HepG2 (cell line): Measurements from ENCODE around the gene TMPRSS7. TPM values are rescaled to one million over a fixed set of nuclear protein-coding genes. Genes with fewer than 3 reads are reported as not detected.

Experiments used
- FOXO1 ChIP-seq: sonication (generic); formaldehyde crosslinking; IDR thresholded peaks from 2 replicates; pipeline ENCODE4 v1.4.0; 2020; ENCODE audit warnings: missing genetic modification reagents
- GABPA ChIP-seq, 2 experiments: IDR thresholded peaks; 2 replicates each; pipeline ENCODE4 v1.6.1; 2011 to 2016; ENCODE audit warnings: low read depth in 2 of 2, low read length in 1 of 2, missing biosample characterization in 1 of 2, missing genetic modification characterization in 1 of 2
- KAT8 ChIP-seq: IDR thresholded peaks from 2 replicates; pipeline ENCODE4 v1.6.1; 2016; ENCODE audit warnings: missing genetic modification reagents, missing compliant biosample characterization
- KDM5B ChIP-seq: sonication (generic); formaldehyde crosslinking; IDR thresholded peaks from 2 replicates; pipeline ENCODE4 v1.4.0; 2020; ENCODE audit warnings: missing genetic modification reagents, mild to moderate bottlenecking, borderline replicate concordance
- MXD1 ChIP-seq: sonication (generic); formaldehyde crosslinking; IDR thresholded peaks from 2 replicates; pipeline ENCODE4 v1.4.0; 2020; ENCODE audit warnings: mild to moderate bottlenecking, missing genetic modification reagents
- NFRKB ChIP-seq: fragments of 450-650 bp; IDR thresholded peaks from 2 replicates; pipeline ENCODE4 v1.6.1; 2017
- SNRNP70 ChIP-seq: fragments of 200-400 bp; formaldehyde crosslinking; IDR thresholded peaks from 2 replicates; pipeline ENCODE4 v1.6.1; 2017; ENCODE audit warnings: mild to moderate bottlenecking, low read depth, low read length, moderate library complexity
- SP140L ChIP-seq: sonication (generic); formaldehyde crosslinking; IDR thresholded peaks from 2 replicates; pipeline ENCODE4 v1.4.0; 2020; ENCODE audit warnings: missing genetic modification reagents, borderline replicate concordance
- TCF12 ChIP-seq, 2 experiments: fragments of 450-650 bp in 1 of 2; sonication (generic) in 1 of 2; formaldehyde crosslinking in 1 of 2; IDR thresholded peaks; 2 replicates each; pipeline versions ENCODE4 v1.6.1 to v1.8.0; 2017 to 2022; ENCODE audit warnings: antibody characterized with exemption in 1 of 2, mild to moderate bottlenecking in 1 of 2, missing genetic modification reagents in 1 of 2, moderate library complexity in 1 of 2
- TCF7 ChIP-seq: sonication (generic); IDR thresholded peaks from 2 replicates; pipeline ENCODE4 v1.6.1; 2016; ENCODE audit warnings: antibody characterized with exemption, low read depth
- TMF1 ChIP-seq: sonication (generic); formaldehyde crosslinking; IDR thresholded peaks from 2 replicates; pipeline ENCODE4 v1.8.1; 2022; ENCODE audit warnings: low read depth, missing genetic modification reagents
- ZBTB3 ChIP-seq: sonication (generic); formaldehyde crosslinking; IDR thresholded peaks from 2 replicates; pipeline ENCODE4 v1.4.0; 2020; ENCODE audit warnings: low read depth, mild to moderate bottlenecking, moderate library complexity, missing genetic modification reagents, borderline replicate concordance
- ZFP36L1 ChIP-seq: sonication (generic); formaldehyde crosslinking; IDR thresholded peaks from 2 replicates; pipeline ENCODE4 v1.8.0; 2022; ENCODE audit warnings: mild to moderate bottlenecking, missing genetic modification reagents, moderate library complexity
- ZNF136 ChIP-seq: sonication (generic); formaldehyde crosslinking; IDR thresholded peaks from 2 replicates; pipeline ENCODE4 v1.8.1; 2022; ENCODE audit warnings: low read depth, mild to moderate bottlenecking, moderate library complexity, missing genetic modification reagents
- ZNF577 ChIP-seq: sonication (generic); formaldehyde crosslinking; IDR thresholded peaks from 2 replicates; pipeline ENCODE4 v1.4.0; 2020; ENCODE audit warnings: mild to moderate bottlenecking, low read depth, missing genetic modification reagents, borderline replicate concordance
- ZNF749 ChIP-seq: sonication (generic); formaldehyde crosslinking; IDR thresholded peaks from 2 replicates; pipeline ENCODE4 v1.8.0; 2022; ENCODE audit warnings: mild to moderate bottlenecking, missing genetic modification reagents, moderate library complexity, borderline replicate concordance
- polyA plus RNA-seq, 8 experiments: library from polyadenylated mRNA; depleted of rRNA in 3 of 8; stranded (reverse) in 7 of 8; unstranded in 1 of 8; fragments of >200 nt; fragmentation: Illumina TruSeq in 4 of 8; extraction: Trizol in 4 of 8; gene quantifications; 2 replicates each; pipeline versions ENCODE4 v1.2.1 to v1.2.3, GENCODE V29; 2011 to 2016; ENCODE audit warnings: low read depth in 4 of 8, missing spikeins in 1 of 8, mixed read lengths in 1 of 8; ENCODE audit not compliant: insufficient read depth in 1 of 8
- total RNA-seq, 5 experiments: library from RNA; depleted of rRNA; stranded (reverse); fragments of >200 nt; fragmentation: Illumina TruSeq; extraction: Trizol; gene quantifications; 2 replicates each; pipeline ENCODE4 v1.2.3, GENCODE V29; 2016; ENCODE audit warnings: low read depth in 1 of 5
- TF ChIP-seq, protein P1 (sequence below): sonication (generic); formaldehyde crosslinking; IDR thresholded peaks from 2 replicates; pipeline ENCODE4 v1.4.0; 2020; ENCODE audit warnings: low read depth, missing genetic modification reagents
- TF ChIP-seq, protein P2 (sequence below): sonication (generic); formaldehyde crosslinking; IDR thresholded peaks from 2 replicates; pipeline ENCODE4 v1.4.0; 2020; ENCODE audit warnings: missing genetic modification reagents, borderline replicate concordance
- TF ChIP-seq, protein P3 (sequence below): sonication (generic); formaldehyde crosslinking; IDR thresholded peaks from 2 replicates; pipeline ENCODE4 v1.4.0; 2020; ENCODE audit warnings: missing genetic modification reagents

TMPRSS7 gene
- total and polyA plus RNA-seq, 2 of the 13 experiments (the other 11 are each of a cell fraction or from before 2014, with no cell fraction given) = not detected

- TF ChIP-seq, protein P1, sequence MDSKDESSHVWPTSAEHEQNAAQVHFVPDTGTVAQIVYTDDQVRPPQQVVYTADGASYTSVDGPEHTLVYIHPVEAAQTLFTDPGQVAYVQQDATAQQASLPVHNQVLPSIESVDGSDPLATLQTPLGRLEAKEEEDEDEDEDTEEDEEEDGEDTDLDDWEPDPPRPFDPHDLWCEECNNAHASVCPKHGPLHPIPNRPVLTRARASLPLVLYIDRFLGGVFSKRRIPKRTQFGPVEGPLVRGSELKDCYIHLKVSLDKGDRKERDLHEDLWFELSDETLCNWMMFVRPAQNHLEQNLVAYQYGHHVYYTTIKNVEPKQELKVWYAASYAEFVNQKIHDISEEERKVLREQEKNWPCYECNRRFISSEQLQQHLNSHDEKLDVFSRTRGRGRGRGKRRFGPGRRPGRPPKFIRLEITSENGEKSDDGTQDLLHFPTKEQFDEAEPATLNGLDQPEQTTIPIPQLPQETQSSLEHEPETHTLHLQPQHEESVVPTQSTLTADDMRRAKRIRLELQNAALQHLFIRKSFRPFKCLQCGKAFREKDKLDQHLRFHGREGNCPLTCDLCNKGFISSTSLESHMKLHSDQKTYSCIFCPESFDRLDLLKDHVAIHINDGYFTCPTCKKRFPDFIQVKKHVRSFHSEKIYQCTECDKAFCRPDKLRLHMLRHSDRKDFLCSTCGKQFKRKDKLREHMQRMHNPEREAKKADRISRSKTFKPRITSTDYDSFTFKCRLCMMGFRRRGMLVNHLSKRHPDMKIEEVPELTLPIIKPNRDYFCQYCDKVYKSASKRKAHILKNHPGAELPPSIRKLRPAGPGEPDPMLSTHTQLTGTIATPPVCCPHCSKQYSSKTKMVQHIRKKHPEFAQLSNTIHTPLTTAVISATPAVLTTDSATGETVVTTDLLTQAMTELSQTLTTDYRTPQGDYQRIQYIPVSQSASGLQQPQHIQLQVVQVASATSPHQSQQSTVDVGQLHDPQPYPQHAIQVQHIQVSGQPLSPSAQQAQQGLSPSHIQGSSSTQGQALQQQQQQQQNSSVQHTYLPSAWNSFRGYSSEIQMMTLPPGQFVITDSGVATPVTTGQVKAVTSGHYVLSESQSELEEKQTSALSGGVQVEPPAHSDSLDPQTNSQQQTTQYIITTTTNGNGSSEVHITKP (CRISPR knock-in tag) = 0 out of 2 replicates have a peak, but pooled peaks have one; percentile 36
- 0 out of 2 replicates have a peak, but pooled peaks have one; percentile 47 for TF ChIP-seq ZBTB3 (CRISPR knock-in tag)
- TF ChIP-seq, protein P2, sequence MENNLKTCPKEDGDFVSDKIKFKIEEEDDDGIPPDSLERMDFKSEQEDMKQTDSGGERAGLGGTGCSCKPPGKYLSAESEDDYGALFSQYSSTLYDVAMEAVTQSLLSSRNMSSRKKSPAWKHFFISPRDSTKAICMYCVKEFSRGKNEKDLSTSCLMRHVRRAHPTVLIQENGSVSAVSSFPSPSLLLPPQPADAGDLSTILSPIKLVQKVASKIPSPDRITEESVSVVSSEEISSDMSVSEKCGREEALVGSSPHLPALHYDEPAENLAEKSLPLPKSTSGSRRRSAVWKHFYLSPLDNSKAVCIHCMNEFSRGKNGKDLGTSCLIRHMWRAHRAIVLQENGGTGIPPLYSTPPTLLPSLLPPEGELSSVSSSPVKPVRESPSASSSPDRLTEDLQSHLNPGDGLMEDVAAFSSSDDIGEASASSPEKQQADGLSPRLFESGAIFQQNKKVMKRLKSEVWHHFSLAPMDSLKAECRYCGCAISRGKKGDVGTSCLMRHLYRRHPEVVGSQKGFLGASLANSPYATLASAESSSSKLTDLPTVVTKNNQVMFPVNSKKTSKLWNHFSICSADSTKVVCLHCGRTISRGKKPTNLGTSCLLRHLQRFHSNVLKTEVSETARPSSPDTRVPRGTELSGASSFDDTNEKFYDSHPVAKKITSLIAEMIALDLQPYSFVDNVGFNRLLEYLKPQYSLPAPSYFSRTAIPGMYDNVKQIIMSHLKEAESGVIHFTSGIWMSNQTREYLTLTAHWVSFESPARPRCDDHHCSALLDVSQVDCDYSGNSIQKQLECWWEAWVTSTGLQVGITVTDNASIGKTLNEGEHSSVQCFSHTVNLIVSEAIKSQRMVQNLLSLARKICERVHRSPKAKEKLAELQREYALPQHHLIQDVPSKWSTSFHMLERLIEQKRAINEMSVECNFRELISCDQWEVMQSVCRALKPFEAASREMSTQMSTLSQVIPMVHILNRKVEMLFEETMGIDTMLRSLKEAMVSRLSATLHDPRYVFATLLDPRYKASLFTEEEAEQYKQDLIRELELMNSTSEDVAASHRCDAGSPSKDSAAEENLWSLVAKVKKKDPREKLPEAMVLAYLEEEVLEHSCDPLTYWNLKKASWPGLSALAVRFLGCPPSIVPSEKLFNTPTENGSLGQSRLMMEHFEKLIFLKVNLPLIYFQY (CRISPR knock-in tag) = no peak
- 0 out of 2 replicates have a peak, but pooled peaks have one; percentile 25 for TF ChIP-seq KAT8 (CRISPR knock-in tag)
- TF ChIP-seq, protein P3, sequence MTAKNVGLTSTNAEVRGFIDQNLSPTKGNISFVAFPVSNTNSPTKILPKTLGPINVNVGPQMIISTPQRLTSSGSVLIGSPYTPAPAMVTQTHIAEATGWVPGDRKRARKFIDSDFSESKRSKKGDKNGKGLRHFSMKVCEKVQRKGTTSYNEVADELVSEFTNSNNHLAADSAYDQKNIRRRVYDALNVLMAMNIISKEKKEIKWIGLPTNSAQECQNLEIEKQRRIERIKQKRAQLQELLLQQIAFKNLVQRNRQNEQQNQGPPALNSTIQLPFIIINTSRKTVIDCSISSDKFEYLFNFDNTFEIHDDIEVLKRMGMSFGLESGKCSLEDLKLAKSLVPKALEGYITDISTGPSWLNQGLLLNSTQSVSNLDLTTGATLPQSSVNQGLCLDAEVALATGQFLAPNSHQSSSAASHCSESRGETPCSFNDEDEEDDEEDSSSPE (CRISPR knock-in tag) = peak; percentile 61
- no peak for TF ChIP-seq TCF12 (IDR thresholded peaks at IDR 0.05)
- TF ChIP-seq TCF12 (CRISPR knock-in tag; IDR thresholded peaks at IDR 0.05) = no peak
- TF ChIP-seq ZNF749 (CRISPR knock-in tag) = peak; percentile 64
- TF ChIP-seq ZFP36L1 = 0 out of 2 replicates have a peak, but pooled peaks have one; percentile 63
- TF ChIP-seq SNRNP70 = no peak
- no peak for TF ChIP-seq ZNF577 (CRISPR knock-in tag)
- TF ChIP-seq MXD1 (CRISPR knock-in tag) = peak; percentile 89
- TF ChIP-seq FOXO1 (CRISPR knock-in tag) = no peak
- TF ChIP-seq NFRKB = no peak
- peak; percentile 84 for TF ChIP-seq TMF1
- TF ChIP-seq KDM5B (CRISPR knock-in tag) = peak; percentile 79
- no peak for TF ChIP-seq ZNF136 (CRISPR knock-in tag)
- TF ChIP-seq SP140L (CRISPR knock-in tag) = no peak
- TF ChIP-seq TCF7 = no peak
- no peak for TF ChIP-seq GABPA (IDR thresholded peaks at IDR 0.05; ENCODE audit: low read depth, low read length)
- TF ChIP-seq GABPA (CRISPR knock-in tag; IDR thresholded peaks at IDR 0.05; ENCODE audit: low read depth) = no peak
These were observed 51.7 kb downstream of the TMPRSS7 start, which contains the start of gene C3orf52 (continued) for GRCh38 chr3:112086076-112086854.
